Measurements from ENCODE around the gene SLC35D1.
"Not testable (repeated sequence)": the region's sequence is repeated elsewhere in the genome, so short reads cannot be mapped to it uniquely, and the experiment has no call there.

SLC35D1 gene

GRCh38 chr1:66982561-66983260 is 71.2 kb downstream of the SLC35D1 start:
- no peak overlapping the region for H3K4me3 ChIP-seq (ENCODE audit: control insufficient read depth in 1 of 7, extremely low read depth in 1 of 7, insufficient read depth in 4 of 7, low read depth in 2 of 7, low read length in 6 of 7)
- POLR2A ChIA-PET: no interaction called here
- peaks cover 0 to 11% (median 2%) of the 10 kb centered on the region in 4 experiments for H3K4me1 ChIP-seq (ENCODE audit: control extremely low read depth in 1 of 4, control insufficient read depth in 4 of 4, insufficient read depth in 4 of 4, low read length in 3 of 4)
- WGBS (ENCODE audit: insufficient coverage): no CpG with 5 or more reads among the region's 4 CpGs
- H3K27me3 ChIP-seq (replicated peaks in 2 of 5; ENCODE audit: control insufficient read depth in 4 of 5, insufficient read depth in 5 of 5, low read length in 4 of 5): no peaks in the 10 kb centered on the region
- peaks cover 17 to 68% (median 38%) of the 10 kb centered on the region in 4 experiments for H3K36me3 ChIP-seq (ENCODE audit: control insufficient read depth in 4 of 4, insufficient read depth in 4 of 4, low read length in 3 of 4)
- no peak overlapping the region for H3K27ac ChIP-seq (ENCODE audit: insufficient read depth in 1 of 2, low read depth in 1 of 2, low read length in 2 of 2, poor library complexity in 1 of 2, severe bottlenecking in 2 of 2)
- no peak for DNase-seq
- CTCF ChIA-PET: interaction anchor here (0.7 to 2.7 kb wide), 2 partner anchors 13 to 29 kb away, joined by 3 to 10 read pairs; no protein-coding TSS in a partner anchor
- H3K9me3 ChIP-seq (ENCODE audit: control extremely low read depth in 1 of 5, control insufficient read depth in 4 of 5, insufficient read depth in 2 of 5, low read depth in 1 of 5, low read length in 4 of 5): no peaks in the 10 kb centered on the region

DNA sequence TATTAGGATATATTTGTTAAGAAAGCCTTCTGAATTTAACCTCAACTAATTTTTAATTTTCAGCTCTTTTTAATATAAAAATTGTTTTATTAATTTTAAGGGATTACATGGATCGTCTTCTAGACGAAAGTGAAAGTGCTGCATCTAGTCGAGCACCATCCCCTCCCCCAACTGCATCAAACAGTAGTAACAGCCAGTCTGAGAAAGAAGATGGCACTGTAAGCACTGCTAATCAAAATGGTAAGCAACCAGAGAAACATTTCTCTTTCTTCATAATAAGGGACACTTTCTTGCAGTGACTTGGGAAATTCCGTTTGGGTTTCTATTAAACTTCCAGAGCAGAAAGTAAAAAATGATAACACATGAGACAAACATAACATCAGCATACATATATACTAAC is 72.3 kb downstream of the SLC35D1 start:
- POLR2A ChIA-PET: interaction anchor here (0.6 to 1.2 kb wide), 2 partner anchors 8 to 10 kb away, joined by 3 read pairs; no protein-coding TSS in a partner anchor
- DNase-seq: peak; percentile 63 to 87 (median 85)
- no peaks in the 10 kb centered on the region for H3K27me3 ChIP-seq (replicated peaks in 2 of 5; ENCODE audit: control insufficient read depth in 4 of 5, insufficient read depth in 5 of 5, low read length in 4 of 5)
- no peaks in the 10 kb centered on the region for H3K9me3 ChIP-seq (ENCODE audit: control extremely low read depth in 1 of 5, control insufficient read depth in 4 of 5, insufficient read depth in 2 of 5, low read depth in 1 of 5, low read length in 4 of 5)
- WGBS (ENCODE audit: insufficient coverage): 20% methylated on average over 1 of the region's 4 CpGs
- peaks cover 22 to 70% (median 40%) of the 10 kb centered on the region in 4 experiments for H3K36me3 ChIP-seq (ENCODE audit: control insufficient read depth in 4 of 4, insufficient read depth in 4 of 4, low read length in 3 of 4)
- CTCF ChIA-PET: interaction anchor here (0.7 to 2.7 kb wide), 6 partner anchors 9 to 166 kb away, joined by 3 to 10 read pairs (median 4); no protein-coding TSS in a partner anchor
- peak overlapping the region in 4 of 7 experiments; percentile 47 to 75 (median 68) for H3K4me3 ChIP-seq (ENCODE audit: control insufficient read depth in 1 of 7, extremely low read depth in 1 of 7, insufficient read depth in 4 of 7, low read depth in 2 of 7, low read length in 6 of 7)
- peak overlapping the region; percentile 68 to 88 for H3K27ac ChIP-seq (ENCODE audit: insufficient read depth in 1 of 2, low read depth in 1 of 2, low read length in 2 of 2, poor library complexity in 1 of 2, severe bottlenecking in 2 of 2)
- H3K4me1 ChIP-seq (ENCODE audit: control extremely low read depth in 1 of 4, control insufficient read depth in 4 of 4, insufficient read depth in 4 of 4, low read length in 3 of 4): peaks cover 0 to 11% (median 2%) of the 10 kb centered on the region in 4 experiments

GRCh38 chr1:66980745-66981367 is 73.1 kb downstream of the SLC35D1 start:
- POLR2A ChIA-PET: interaction anchor here (0.6 to 1.2 kb wide), 2 partner anchors 9 kb away, joined by 3 read pairs; no protein-coding TSS in a partner anchor
- CTCF ChIA-PET: interaction anchor here (0.7 to 2.7 kb wide), 6 partner anchors 10 to 167 kb away, joined by 3 to 10 read pairs (median 4); no protein-coding TSS in a partner anchor
- H3K4me3 ChIP-seq (ENCODE audit: control insufficient read depth in 1 of 7, extremely low read depth in 1 of 7, insufficient read depth in 4 of 7, low read depth in 2 of 7, low read length in 6 of 7): peak overlapping the region in 5 of 7 experiments; percentile 22 to 75 (median 66)
- WGBS (ENCODE audit: insufficient coverage): no CpG with 5 or more reads among the region's 1 CpG
- DNase-seq: peak in 2 of 3 donors; percentile 7 to 14
- no peaks in the 10 kb centered on the region for H3K9me3 ChIP-seq (ENCODE audit: control extremely low read depth in 1 of 5, control insufficient read depth in 4 of 5, insufficient read depth in 2 of 5, low read depth in 1 of 5, low read length in 4 of 5)
- H3K27me3 ChIP-seq (replicated peaks in 2 of 5; ENCODE audit: control insufficient read depth in 4 of 5, insufficient read depth in 5 of 5, low read length in 4 of 5): no peaks in the 10 kb centered on the region
- peak overlapping the region; percentile 68 to 88 for H3K27ac ChIP-seq (ENCODE audit: insufficient read depth in 1 of 2, low read depth in 1 of 2, low read length in 2 of 2, poor library complexity in 1 of 2, severe bottlenecking in 2 of 2)
- peaks cover 20 to 70% (median 40%) of the 10 kb centered on the region in 4 experiments for H3K36me3 ChIP-seq (ENCODE audit: control insufficient read depth in 4 of 4, insufficient read depth in 4 of 4, low read length in 3 of 4)
- peaks cover 0 to 11% (median 2%) of the 10 kb centered on the region in 4 experiments for H3K4me1 ChIP-seq (ENCODE audit: control extremely low read depth in 1 of 4, control insufficient read depth in 4 of 4, insufficient read depth in 4 of 4, low read length in 3 of 4)

- POLR2A ChIA-PET; H3K9me3 ChIP-seq (ENCODE audit: control extremely low read depth in 1 of 5, control insufficient read depth in 4 of 5, insufficient read depth in 2 of 5, low read depth in 1 of 5, low read length in 4 of 5); H3K4me3 ChIP-seq (ENCODE audit: control insufficient read depth in 1 of 7, extremely low read depth in 1 of 7, insufficient read depth in 4 of 7, low read depth in 2 of 7, low read length in 6 of 7); H3K27me3 ChIP-seq (replicated peaks in 2 of 5; ENCODE audit: control insufficient read depth in 4 of 5, insufficient read depth in 5 of 5, low read length in 4 of 5); DNase-seq; H3K27ac ChIP-seq (ENCODE audit: insufficient read depth in 1 of 2, low read depth in 1 of 2, low read length in 2 of 2, poor library complexity in 1 of 2, severe bottlenecking in 2 of 2): not testable (repeated sequence)
- 100% methylated on average over 5 of the region's 11 CpGs for WGBS (ENCODE audit: insufficient coverage)
- H3K4me1 ChIP-seq (ENCODE audit: control extremely low read depth in 1 of 4, control insufficient read depth in 4 of 4, insufficient read depth in 4 of 4, low read length in 3 of 4): peaks cover 0 to 11% (median 2%) of the 10 kb centered on the region in 4 experiments
- CTCF ChIA-PET: interaction anchor here (1.2 kb wide), 1 partner anchor 18 kb away, joined by 3 read pairs; no protein-coding TSS in a partner anchor
- peaks cover 17 to 79% (median 44%) of the 10 kb centered on the region in 4 experiments for H3K36me3 ChIP-seq (ENCODE audit: control insufficient read depth in 4 of 4, insufficient read depth in 4 of 4, low read length in 3 of 4)
Observed at GRCh38 chr1:66979621-66980020, 74.3 kb downstream of the SLC35D1 start.

- no peak for DNase-seq
- Histone ChIP-seq H3K9me3 (ENCODE audit: control extremely low read depth in 1 of 5, control insufficient read depth in 4 of 5, insufficient read depth in 2 of 5, low read depth in 1 of 5, low read length in 4 of 5) (no peaks in the 10 kb centered on the region), H3K4me3 (ENCODE audit: control insufficient read depth in 1 of 7, extremely low read depth in 1 of 7, insufficient read depth in 4 of 7, low read depth in 2 of 7, low read length in 6 of 7) (no peak overlapping the region), H3K36me3 (ENCODE audit: control insufficient read depth in 4 of 4, insufficient read depth in 4 of 4, low read length in 3 of 4) (peaks cover 17 to 74% (median 38%) of the 10 kb centered on the region in 4 experiments), H3K27me3 (replicated peaks in 2 of 5; ENCODE audit: control insufficient read depth in 4 of 5, insufficient read depth in 5 of 5, low read length in 4 of 5) (no peaks in the 10 kb centered on the region), H3K27ac (ENCODE audit: insufficient read depth in 1 of 2, low read depth in 1 of 2, low read length in 2 of 2, poor library complexity in 1 of 2, severe bottlenecking in 2 of 2) (no peak overlapping the region), H3K4me1 (ENCODE audit: control extremely low read depth in 1 of 4, control insufficient read depth in 4 of 4, insufficient read depth in 4 of 4, low read length in 3 of 4) (peaks cover 0 to 11% (median 2%) of the 10 kb centered on the region in 4 experiments)
- POLR2A ChIA-PET: no interaction called here
- CTCF ChIA-PET: interaction anchor here (1.0 to 1.2 kb wide), 2 partner anchors 18 to 19 kb away, joined by 3 read pairs; no protein-coding TSS in a partner anchor
Observed at GRCh38 chr1:66978201-66978600, 75.7 kb downstream of the SLC35D1 start.

DNA sequence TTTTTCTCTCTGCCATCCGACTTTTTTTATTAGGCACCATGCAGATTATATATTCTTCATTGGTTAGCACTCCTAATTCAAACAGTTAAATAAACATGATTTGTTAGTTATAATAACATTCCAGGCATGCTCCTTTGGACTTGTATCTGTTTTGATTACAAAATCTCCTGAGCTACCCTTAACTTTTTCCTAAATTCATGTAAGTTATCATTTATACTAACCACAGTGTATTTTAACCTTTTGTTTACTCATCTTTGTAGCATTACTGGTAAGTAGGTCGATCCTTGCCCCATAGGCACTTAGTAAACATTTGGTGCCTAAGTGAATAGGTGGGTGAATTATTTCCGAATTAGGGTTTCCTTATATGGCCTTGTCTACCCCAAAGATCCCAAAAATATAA is 85.4 kb downstream of the SLC35D1 start:
- no peak for DNase-seq
- no peaks in the 10 kb centered on the region for H3K4me1 ChIP-seq (ENCODE audit: control extremely low read depth in 1 of 4, control insufficient read depth in 4 of 4, insufficient read depth in 4 of 4, low read length in 3 of 4)
- H3K4me3 ChIP-seq (ENCODE audit: control insufficient read depth in 1 of 7, extremely low read depth in 1 of 7, insufficient read depth in 4 of 7, low read depth in 2 of 7, low read length in 6 of 7): no peak overlapping the region
- ChIA-PET POLR2A (no interaction called here), CTCF (no interaction called here)
- H3K27me3 ChIP-seq (replicated peaks in 2 of 5; ENCODE audit: control insufficient read depth in 4 of 5, insufficient read depth in 5 of 5, low read length in 4 of 5): no peaks in the 10 kb centered on the region
- WGBS (ENCODE audit: insufficient coverage): no CpG with 5 or more reads among the region's 3 CpGs
- peaks cover 5 to 62% (median 32%) of the 10 kb centered on the region in 4 experiments for H3K36me3 ChIP-seq (ENCODE audit: control insufficient read depth in 4 of 4, insufficient read depth in 4 of 4, low read length in 3 of 4)
- H3K27ac ChIP-seq (ENCODE audit: insufficient read depth in 1 of 2, low read depth in 1 of 2, low read length in 2 of 2, poor library complexity in 1 of 2, severe bottlenecking in 2 of 2): no peak overlapping the region
- H3K9me3 ChIP-seq (ENCODE audit: control extremely low read depth in 1 of 5, control insufficient read depth in 4 of 5, insufficient read depth in 2 of 5, low read depth in 1 of 5, low read length in 4 of 5): no peaks in the 10 kb centered on the region

Measured in common myeloid progenitor, CD34-positive (primary cell).